Measurements from ENCODE around the gene TBK1.

The TBK1 gene

GRCh38 chr12:64452559-64453329 is 824 bp downstream of the TBK1 start:
- no peak for DNase-seq

DNA sequence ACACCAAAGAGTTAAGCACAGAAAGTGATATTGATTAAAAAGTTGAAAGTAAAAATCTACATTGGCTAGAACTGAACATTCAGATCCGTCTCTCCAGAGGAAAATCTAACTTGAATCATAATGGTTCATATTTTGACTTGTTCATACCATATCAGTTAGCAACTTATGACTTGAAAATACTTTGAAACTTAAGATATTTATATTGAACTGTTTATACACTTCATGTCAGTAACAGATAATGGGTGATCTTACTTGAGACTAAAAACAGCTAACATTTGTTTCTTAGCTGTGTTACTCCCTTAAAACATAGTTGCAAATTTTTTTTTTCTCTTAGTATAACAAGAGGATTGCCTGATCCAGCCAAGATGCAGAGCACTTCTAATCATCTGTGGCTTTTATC is 3.6 kb downstream of the TBK1 start:
- no peak for DNase-seq

- DNase-seq = no peak
These were observed 4.2 kb downstream of the TBK1 start for GRCh38 chr12:64456119-64456518.

- DNase-seq = no peak
These were observed 5.1 kb downstream of the TBK1 start for GRCh38 chr12:64457032-64457431.

DNA sequence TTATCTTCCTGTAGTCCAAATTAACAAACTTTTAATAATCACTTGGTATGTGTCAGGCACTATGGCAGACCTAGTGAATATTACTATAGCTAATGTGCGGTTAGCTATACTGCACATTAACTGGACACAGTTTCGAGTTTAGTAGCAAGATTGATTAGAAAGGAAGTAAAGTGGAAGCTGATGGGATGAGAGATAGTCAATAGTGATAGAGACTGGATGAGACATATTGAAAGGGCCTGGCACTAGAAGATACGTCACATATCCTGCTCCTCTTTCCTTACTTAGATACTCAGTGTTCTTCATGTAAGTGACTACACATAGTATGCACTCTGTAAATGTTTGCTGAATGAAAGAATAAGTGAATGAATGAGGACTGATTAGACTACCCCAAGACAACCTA is 5.5 kb downstream of the TBK1 start:
- no peak for DNase-seq

- DNase-seq = no peak
These were observed 6.0 kb downstream of the TBK1 start for GRCh38 chr12:64457923-64458322.

DNA sequence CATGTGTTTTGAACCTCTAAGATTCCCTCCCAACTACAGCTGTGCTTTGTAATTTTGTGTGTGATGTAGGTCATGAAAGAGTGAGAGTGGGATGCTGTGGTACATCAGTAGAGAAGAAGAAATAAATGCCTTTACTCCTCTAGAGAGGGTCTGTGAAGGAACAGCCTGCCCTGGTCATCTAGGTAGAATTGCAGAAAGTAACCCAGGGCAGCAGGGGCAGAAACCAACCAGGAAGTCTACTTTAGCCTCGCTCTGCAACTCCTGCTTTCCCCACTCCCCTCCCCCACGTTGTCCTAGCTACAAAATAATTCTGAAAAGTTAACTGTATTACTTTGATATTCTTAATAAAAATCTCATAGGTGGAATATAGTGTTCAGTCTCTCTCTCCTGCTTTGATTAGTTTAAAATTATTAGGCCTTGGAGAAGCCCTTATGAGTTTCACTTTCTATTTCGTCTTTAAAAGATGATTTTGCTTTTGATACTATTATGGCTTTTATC is 7.5 kb downstream of the TBK1 start:
- DNase-seq = no peak

DNA sequence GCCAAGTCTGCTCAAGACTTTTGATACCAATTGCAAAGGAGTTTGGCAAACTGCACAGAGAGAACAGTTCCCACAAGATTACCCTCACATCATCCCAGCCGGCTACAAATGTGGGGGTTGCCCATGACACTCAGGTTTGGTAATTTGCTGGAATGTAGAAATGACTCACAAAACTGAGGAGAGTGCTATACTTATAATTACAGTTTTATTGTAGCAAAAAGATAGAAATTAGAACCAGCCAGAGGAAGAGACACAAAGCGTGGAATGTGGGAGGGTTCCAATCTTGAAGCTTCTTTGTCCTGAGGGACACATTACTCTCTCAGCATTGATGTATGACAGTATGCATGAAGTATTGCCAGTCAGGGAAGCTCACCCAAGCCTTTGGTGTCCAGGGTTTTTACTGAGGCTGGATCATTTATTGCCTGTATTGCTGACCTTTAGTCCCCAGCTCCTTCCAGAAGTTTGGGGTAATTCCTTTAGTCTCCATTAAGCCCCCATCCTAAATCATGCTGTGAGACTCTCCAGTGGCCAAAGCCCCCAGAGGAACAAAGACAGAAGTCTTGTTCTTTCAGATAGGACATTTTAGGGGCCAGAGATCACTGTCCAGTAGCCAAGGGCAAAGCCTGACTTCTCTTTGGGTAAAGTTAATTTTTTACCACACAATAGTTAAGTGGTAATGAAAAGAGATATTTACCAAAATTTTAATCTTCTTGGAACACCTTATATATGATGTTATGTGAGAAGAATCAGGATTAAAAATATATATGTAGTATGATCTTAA is 9.9 kb downstream of the TBK1 start:
- peak; percentile 51 for DNase-seq

GRCh38 chr12:64466178-64466577 is 14.3 kb downstream of the TBK1 start:
- DNase-seq = no peak

- no peak for DNase-seq
These were observed 17.0 kb downstream of the TBK1 start for GRCh38 chr12:64468966-64469365.

GRCh38 chr12:64469455-64470142 is 17.7 kb downstream of the TBK1 start:
- DNase-seq = no peak

DNA sequence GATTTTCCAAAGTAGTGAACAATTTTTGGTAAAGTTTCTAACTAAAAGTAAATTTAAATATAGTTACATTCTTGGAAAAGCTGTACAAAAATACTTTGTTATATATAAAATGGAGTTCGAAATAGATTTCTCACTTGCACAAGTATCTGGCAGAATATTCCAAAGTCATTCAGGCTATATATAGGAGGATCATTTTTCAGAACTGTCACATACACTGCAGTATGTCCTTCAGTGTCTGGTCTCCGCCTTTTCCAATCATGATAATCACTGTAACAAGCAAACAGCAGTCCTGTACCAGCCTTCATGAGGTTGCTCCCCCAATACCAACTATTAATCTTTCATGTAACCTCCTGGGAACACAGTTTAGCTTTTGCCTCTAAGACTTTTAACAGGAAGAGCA is 18.6 kb downstream of the TBK1 start:
- DNase-seq = no peak

GRCh38 chr12:64473176-64473575 is 21.3 kb downstream of the TBK1 start:
- no peak for DNase-seq

GRCh38 chr12:64475518-64475917 is 23.6 kb downstream of the TBK1 start:
- DNase-seq = no peak

GRCh38 chr12:64476844-64477243 is 24.9 kb downstream of the TBK1 start:
- DNase-seq = no peak

- no peak for DNase-seq
These were observed 26.7 kb downstream of the TBK1 start for GRCh38 chr12:64478661-64479060.

DNA sequence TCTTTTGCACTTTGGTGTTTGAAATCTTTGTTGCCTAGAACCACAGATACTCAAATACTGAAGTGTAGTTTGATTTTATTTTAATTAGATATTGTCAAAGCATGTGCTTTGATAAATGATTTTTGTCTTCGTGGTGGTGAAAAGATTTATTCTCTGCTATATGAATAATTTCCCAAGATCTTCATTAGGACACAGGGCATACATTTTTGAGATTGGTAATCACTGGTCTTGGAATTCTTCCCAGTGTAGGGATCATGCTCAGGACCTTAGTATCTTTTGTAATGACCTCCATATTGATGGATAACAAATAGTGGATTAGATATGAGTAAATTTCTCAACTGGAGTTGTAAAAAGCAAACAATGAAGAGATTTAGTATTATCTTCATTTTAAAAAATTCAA is 28.2 kb downstream of the TBK1 start:
- no peak for DNase-seq

DNA sequence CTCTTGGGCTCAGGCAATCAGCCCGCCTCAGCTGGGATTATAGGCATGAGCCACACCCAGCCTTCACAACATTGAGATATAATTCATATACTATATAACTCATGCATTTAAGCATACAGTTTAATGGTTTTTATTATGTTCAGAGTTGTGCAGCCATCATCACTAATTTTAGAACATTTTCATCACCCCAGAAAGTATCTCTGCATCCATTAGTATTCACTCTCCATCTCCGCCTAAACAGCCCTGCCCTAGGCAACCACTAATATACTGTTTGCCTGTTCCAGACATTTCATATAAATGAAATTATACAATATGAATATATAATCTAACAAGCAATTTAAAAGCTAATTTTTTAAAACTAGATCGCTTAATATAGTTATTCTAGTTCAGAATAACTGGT is 34.7 kb downstream of the TBK1 start:
- no peak for DNase-seq

DNA sequence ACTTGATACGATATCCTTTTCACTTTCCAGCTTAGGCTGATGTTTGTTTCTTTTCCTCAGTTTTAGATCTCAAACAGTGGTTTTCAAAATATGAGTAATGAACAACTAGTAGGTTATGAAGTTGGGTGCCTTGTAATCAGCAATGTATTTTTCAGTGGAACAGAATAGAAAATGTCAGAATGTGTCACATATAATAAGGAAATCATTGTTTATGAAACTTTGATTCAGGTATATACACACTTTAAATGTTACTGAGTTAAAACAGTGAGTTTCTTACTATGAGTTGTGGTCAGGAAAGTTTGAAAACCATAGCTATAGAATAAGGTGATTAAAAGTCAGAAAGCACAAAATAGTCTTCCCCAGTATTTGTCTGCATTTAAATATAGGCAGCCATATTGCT is 39.8 kb downstream of the TBK1 start:
- no peak for DNase-seq

GRCh38 chr12:64493513-64493912 is 41.6 kb downstream of the TBK1 start:
- DNase-seq = no peak

DNA sequence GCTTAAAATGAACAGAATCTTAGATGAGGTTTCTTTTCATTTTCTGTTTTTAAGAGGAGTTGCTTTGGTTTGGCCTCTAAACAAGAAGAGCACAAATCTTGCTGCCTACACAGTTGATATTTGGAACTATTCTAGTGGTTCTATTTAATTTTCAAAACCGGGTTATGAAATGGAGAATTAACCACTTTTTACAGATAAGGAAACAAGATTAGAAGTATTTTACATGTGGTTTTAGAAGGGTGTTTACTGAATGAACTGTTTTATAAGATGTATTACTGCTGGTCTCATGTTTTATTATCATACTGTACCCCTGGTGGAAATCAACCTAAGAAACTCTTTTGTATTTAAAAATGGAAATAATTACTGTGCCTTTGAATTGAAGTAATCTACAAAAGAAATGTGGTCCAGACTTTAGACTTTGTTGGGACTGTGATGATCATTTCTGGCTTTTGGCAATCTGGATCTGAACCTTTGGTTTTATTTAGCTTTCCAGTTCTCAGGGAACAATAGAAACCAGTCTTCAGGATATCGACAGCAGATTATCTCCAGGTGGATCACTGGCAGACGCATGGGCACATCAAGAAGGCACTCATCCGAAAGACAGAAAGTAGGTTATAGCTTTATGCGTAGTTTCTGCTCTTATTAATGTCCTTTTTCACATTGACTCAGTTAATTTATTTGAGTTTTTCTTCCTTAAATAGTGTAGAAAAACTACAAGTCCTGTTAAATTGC is 43.2 kb downstream of the TBK1 start:
- no peak for DNase-seq

DNA sequence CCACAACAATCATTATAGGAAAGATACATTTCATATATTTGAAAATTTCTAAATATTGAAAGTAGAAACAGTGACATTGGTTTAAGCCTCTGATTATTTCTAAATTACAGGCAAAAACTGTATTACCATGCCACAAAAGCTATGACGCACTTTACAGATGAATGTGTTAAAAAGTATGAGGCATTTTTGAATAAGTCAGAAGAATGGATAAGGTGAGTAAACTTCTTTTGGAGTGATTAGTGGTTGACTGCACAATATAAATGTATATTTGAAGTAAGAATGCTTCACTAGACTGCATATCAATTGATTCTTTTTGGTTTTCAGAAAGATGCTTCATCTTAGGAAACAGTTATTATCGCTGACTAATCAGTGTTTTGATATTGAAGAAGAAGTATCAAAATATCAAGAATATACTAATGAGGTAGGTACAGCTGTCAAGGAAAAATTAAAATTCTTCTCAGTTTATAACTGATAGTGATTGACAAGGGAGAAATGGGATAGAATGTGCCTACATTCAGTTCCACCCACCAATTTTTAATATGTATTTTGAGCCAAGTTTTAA is 45.0 kb downstream of the TBK1 start:
- DNase-seq = no peak

GRCh38 chr12:64497484-64497883 is 45.6 kb downstream of the TBK1 start:
- DNase-seq = no peak
